Calu3 (cell line): ENCODE results near the gene VWC2. TPM values are rescaled to one million over a fixed set of nuclear protein-coding genes. Genes with fewer than 3 reads are reported as not detected.

Experiments
- BruUV-seq: library from RNA; stranded (reverse); fragments of 400-500 nt; replicated peaks from 2 replicates; lab custom pipeline; 2021; lab: Mats Ljungman, UMichigan
- CTCF ChIA-PET: fragments of 300-600 bp; sonication (Branson Sonifier 250); formaldehyde crosslinking; loops from one replicate; lab custom pipeline; 2022; ENCODE audit warnings: antibody characterized with exemption; lab: Charles Lee
- DNase-seq: peaks from one replicate; pipeline ENCODE4 v3.0.0; 2022
- H3K27ac Mint-ChIP-seq: one replicate; pipeline ENCODE4 v1.8.0; 2022; ENCODE audit warnings: mixed read lengths; ENCODE audit not compliant: unreplicated experiment
- H3K27me3 Mint-ChIP-seq: one replicate; pipeline ENCODE4 v1.8.0; 2022; ENCODE audit warnings: mixed read lengths; ENCODE audit not compliant: unreplicated experiment
- H3K36me3 Mint-ChIP-seq: one replicate; pipeline ENCODE4 v1.8.0; 2022; ENCODE audit warnings: mild to moderate bottlenecking, moderate library complexity, mixed read lengths; ENCODE audit not compliant: insufficient read depth, unreplicated experiment
- H3K4me1 Mint-ChIP-seq: one replicate; pipeline ENCODE4 v1.8.0; 2022; ENCODE audit warnings: mild to moderate bottlenecking, low read depth, mixed read lengths; ENCODE audit not compliant: unreplicated experiment
- H3K4me3 Mint-ChIP-seq: one replicate; pipeline ENCODE4 v1.8.0; 2022; ENCODE audit warnings: mild to moderate bottlenecking, low read depth, moderate library complexity, mixed read lengths; ENCODE audit not compliant: unreplicated experiment
- H3K9me3 Mint-ChIP-seq: one replicate; pipeline ENCODE4 v1.8.0; 2022; ENCODE audit warnings: low read depth, mixed read lengths; ENCODE audit not compliant: unreplicated experiment
- CTCF ChIP-seq: fragments of 200-600 bp; IDR thresholded peaks from one replicate; pipeline ENCODE4 v1.8.0; 2022; ENCODE audit warnings: antibody characterized with exemption; ENCODE audit not compliant: unreplicated experiment
- intact Hi-C: fragments of 100-400 bp; cut with micrococcal nuclease; formaldehyde crosslinking; loops from one replicate; pipeline ENCODE4 v1.10.0; 2022; ENCODE audit not compliant: unreplicated experiment
- total RNA-seq: library from RNA; stranded (reverse); gene quantifications from 2 replicates; pipeline ENCODE4 v1.2.3, GENCODE V29; 2022

Gene VWC2
- total RNA-seq, 1 experiment from 2014 or later = not detected

DNA sequence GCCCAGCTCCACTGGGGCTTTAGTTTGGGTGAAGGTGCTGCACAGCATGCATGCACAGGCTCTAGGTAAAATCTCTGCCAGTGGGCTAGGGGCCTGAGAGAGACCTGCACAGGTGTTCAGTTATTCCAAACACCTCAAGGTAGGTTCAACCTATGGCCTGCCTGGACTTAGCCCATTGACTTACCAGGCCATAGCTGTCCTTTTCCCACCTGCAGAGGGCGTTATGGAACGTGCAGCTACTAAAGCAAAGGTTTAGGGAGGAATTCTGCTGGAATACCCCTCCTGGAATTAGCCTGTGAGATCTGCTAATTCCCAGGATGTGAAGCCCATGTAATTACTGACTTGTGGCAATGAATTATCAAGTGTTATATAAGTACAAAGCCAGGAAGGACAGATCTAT, 3.6 kb downstream of the VWC2 start:
- BruUV-seq = no TSS peak
- CTCF ChIA-PET = no interaction called here

DNA sequence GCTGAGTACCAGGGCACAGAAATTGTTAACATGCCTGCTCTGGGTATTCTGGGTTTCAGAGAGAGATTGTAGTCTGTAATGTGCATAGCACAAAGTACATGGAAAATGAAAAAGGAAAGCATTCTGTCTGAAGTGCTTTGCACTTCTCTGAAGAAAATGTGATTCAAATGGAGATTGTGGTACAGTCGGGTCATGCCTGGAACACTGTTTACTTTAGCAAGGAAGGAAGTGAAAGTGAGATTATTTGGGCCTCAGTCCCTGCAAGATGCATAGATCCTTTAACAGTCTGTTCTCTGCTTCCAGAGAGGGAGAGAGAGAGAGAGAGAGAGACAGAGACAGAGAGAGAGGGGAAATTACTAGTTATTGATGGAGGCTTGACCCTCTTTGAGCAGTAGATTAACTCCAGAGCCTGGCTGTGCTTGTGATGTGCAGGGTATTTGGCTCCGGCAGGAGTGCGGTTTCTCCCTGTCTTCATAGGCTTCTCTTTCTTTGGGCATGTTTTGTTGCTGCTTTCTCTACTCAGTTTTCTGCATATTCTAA, 5.4 kb downstream of the VWC2 start:
- H3K9me3 Mint-ChIP-seq = peaks cover 4% of the 10 kb centered on the region
- intact Hi-C loops = no loop called here

More for the DNA sequence above, 3.6 kb downstream of the VWC2 start:
- Mint-ChIP-seq H3K27me3 (peaks cover 13% of the 10 kb centered on the region), H3K4me3 (no peak overlapping the region), H3K9me3 (peaks cover 8% of the 10 kb centered on the region), H3K27ac (no peak overlapping the region), H3K4me1 (no peaks in the 10 kb centered on the region), H3K36me3 (no peaks in the 10 kb centered on the region)
- no peak for TF ChIP-seq CTCF
- intact Hi-C loops = no loop called here
- no peak for DNase-seq

DNA sequence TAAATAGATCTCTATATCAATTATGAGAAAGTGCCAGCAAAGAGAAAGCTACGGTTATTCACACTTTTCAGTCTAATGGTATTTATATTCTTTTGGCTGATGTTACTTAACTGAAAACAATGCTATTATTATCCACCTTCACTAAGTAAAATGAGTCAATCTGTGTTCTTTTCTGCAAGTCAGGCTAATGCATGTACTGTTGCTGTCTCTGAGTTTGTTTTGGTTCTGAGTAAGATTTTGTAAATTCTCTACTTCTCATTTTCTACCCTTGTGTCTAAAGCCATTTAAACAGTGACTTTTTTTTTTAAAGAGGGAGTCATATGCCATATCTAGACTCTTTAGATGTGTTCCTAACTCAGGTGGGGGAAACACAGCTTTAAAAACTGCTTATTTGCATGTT, 7.5 kb downstream of the VWC2 start:
- no peaks in the 10 kb centered on the region for H3K27me3 Mint-ChIP-seq
- no TSS peak for BruUV-seq
- no peak for DNase-seq
- no peak overlapping the region for H3K4me3 Mint-ChIP-seq
- H3K36me3 Mint-ChIP-seq = no peaks in the 10 kb centered on the region
- H3K27ac Mint-ChIP-seq = no peak overlapping the region
- intact Hi-C loops = no loop called here
- no peaks in the 10 kb centered on the region for H3K4me1 Mint-ChIP-seq
- CTCF ChIA-PET = no interaction called here
- no peak for TF ChIP-seq CTCF
- peaks cover 4% of the 10 kb centered on the region for H3K9me3 Mint-ChIP-seq

More for the DNA sequence above, 5.4 kb downstream of the VWC2 start:
- CTCF ChIA-PET = interaction anchor here (0.7 kb wide), 1 partner anchor 19 kb away, joined by 3 read pairs; no protein-coding TSS in a partner anchor
- no peak overlapping the region for H3K4me3 Mint-ChIP-seq
- no peak for TF ChIP-seq CTCF
- no peak for DNase-seq
- no peaks in the 10 kb centered on the region for H3K4me1 Mint-ChIP-seq
- no peak overlapping the region for H3K27ac Mint-ChIP-seq
- H3K36me3 Mint-ChIP-seq = no peaks in the 10 kb centered on the region
- no peaks in the 10 kb centered on the region for H3K27me3 Mint-ChIP-seq
- no TSS peak for BruUV-seq

DNA sequence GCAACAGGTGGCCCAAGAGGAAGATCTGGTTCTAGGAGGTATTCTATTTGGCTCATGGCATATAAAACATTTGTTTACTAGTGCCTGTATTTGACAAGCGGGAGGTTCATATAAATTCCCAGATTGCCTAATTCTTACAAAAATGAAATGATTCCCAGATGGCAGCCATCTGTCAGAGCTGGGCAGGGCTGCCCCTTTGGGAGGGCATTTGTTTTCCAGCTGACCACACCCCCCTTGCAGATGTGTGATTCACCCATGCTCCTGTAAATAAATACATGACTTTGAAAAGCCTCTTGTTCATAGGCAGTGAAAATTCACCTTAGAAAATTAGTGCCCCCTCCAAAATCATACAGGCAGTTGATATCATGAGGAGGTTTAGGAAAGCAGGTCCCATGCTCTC, 8.6 kb downstream of the VWC2 start:
- Mint-ChIP-seq H3K4me3 (no peak overlapping the region), H3K9me3 (peaks cover 4% of the 10 kb centered on the region), H3K27ac (no peak overlapping the region), H3K4me1 (no peaks in the 10 kb centered on the region), H3K36me3 (no peaks in the 10 kb centered on the region), H3K27me3 (no peaks in the 10 kb centered on the region)
- no peak for TF ChIP-seq CTCF
- BruUV-seq = no TSS peak
- DNase-seq = no peak
- intact Hi-C loops = no loop called here
- CTCF ChIA-PET = no interaction called here
